ENCODE data around the gene PPP1R1B. TPM values are rescaled to one million over a fixed set of nuclear protein-coding genes. Genes with fewer than 3 reads are reported as not detected.

The PPP1R1B gene
- total RNA-seq, 1 experiment from 2014 or later: 8.3 TPM

- CTCF ChIA-PET: interaction anchor here (0.6 to 76.7 kb wide), 3 partner anchors 20 to 134 kb away, joined by 3 to 42089 read pairs (median 3); partner anchors contain the start of genes ERBB2, GRB7, MIEN1 and PGAP3
- peaks cover 15% of the 10 kb centered on the region for H3K36me3 Mint-ChIP-seq (ENCODE audit: insufficient read depth, unreplicated experiment)
- intact Hi-C loops (cut with micrococcal nuclease; ENCODE audit: unreplicated experiment): no loop called here
- no TSS peak for BruUV-seq (replicated peaks)
- H3K9me3 Mint-ChIP-seq (ENCODE audit: low read depth, unreplicated experiment): no peaks in the 10 kb centered on the region
- no peak overlapping the region for H3K4me3 Mint-ChIP-seq (ENCODE audit: low read depth, unreplicated experiment)
- peaks cover 16% of the 10 kb centered on the region for H3K4me1 Mint-ChIP-seq (ENCODE audit: low read depth, unreplicated experiment)
- H3K27ac Mint-ChIP-seq (ENCODE audit: unreplicated experiment): no peak overlapping the region
- TF ChIP-seq CTCF (IDR thresholded peaks at IDR 0.05; ENCODE audit: unreplicated experiment): no peak
- H3K27me3 Mint-ChIP-seq (ENCODE audit: unreplicated experiment): peaks cover 100% of the 10 kb centered on the region
- peak; percentile 53 for DNase-seq
Observed at GRCh38 chr17:39599004-39599664, 27.6 kb upstream of the PPP1R1B start.

- Mint-ChIP-seq H3K27ac (ENCODE audit: unreplicated experiment) (no peak overlapping the region), H3K36me3 (ENCODE audit: insufficient read depth, unreplicated experiment) (peaks cover 17% of the 10 kb centered on the region), H3K4me1 (ENCODE audit: low read depth, unreplicated experiment) (peaks cover 17% of the 10 kb centered on the region), H3K4me3 (ENCODE audit: low read depth, unreplicated experiment) (no peak overlapping the region), H3K9me3 (ENCODE audit: low read depth, unreplicated experiment) (no peaks in the 10 kb centered on the region), H3K27me3 (ENCODE audit: unreplicated experiment) (peaks cover 100% of the 10 kb centered on the region)
- no TSS peak for BruUV-seq (replicated peaks)
- intact Hi-C loops (cut with micrococcal nuclease; ENCODE audit: unreplicated experiment): no loop called here
- CTCF ChIA-PET: interaction anchor here (0.6 to 76.7 kb wide), 6 partner anchors 17 to 721 kb away, joined by 3 to 42089 read pairs (median 4); partner anchors contain the start of genes ERBB2, GRB7, MIEN1 and PGAP3
- no peak for TF ChIP-seq CTCF (IDR thresholded peaks at IDR 0.05; ENCODE audit: unreplicated experiment)
- DNase-seq: no peak
Observed at GRCh38 chr17:39599665-39600231, 27.0 kb upstream of the PPP1R1B start.

- no peak overlapping the region for H3K27ac Mint-ChIP-seq (ENCODE audit: unreplicated experiment)
- no peak overlapping the region for H3K4me3 Mint-ChIP-seq (ENCODE audit: low read depth, unreplicated experiment)
- no TSS peak for BruUV-seq (replicated peaks)
- no peak for TF ChIP-seq CTCF (IDR thresholded peaks at IDR 0.05; ENCODE audit: unreplicated experiment)
- no peaks in the 10 kb centered on the region for H3K9me3 Mint-ChIP-seq (ENCODE audit: low read depth, unreplicated experiment)
- intact Hi-C loops (cut with micrococcal nuclease; ENCODE audit: unreplicated experiment): no loop called here
- peaks cover 24% of the 10 kb centered on the region for H3K36me3 Mint-ChIP-seq (ENCODE audit: insufficient read depth, unreplicated experiment)
- CTCF ChIA-PET: interaction anchor here (0.5 to 76.7 kb wide), 7 partner anchors 14 to 1150 kb away, joined by 3 to 42089 read pairs (median 3); partner anchors contain the start of genes ERBB2, GRB7, MIEN1 and PGAP3
- no peak for DNase-seq
- peaks cover 100% of the 10 kb centered on the region for H3K27me3 Mint-ChIP-seq (ENCODE audit: unreplicated experiment)
- H3K4me1 Mint-ChIP-seq (ENCODE audit: low read depth, unreplicated experiment): peaks cover 24% of the 10 kb centered on the region
Observed at GRCh38 chr17:39600288-39600996, 26.3 kb upstream of the PPP1R1B start.

GRCh38 chr17:39600997-39601597 is 25.7 kb upstream of the PPP1R1B start:
- Mint-ChIP-seq H3K27me3 (ENCODE audit: unreplicated experiment) (peaks cover 100% of the 10 kb centered on the region), H3K27ac (ENCODE audit: unreplicated experiment) (no peak overlapping the region), H3K9me3 (ENCODE audit: low read depth, unreplicated experiment) (no peaks in the 10 kb centered on the region), H3K4me3 (ENCODE audit: low read depth, unreplicated experiment) (no peak overlapping the region), H3K4me1 (ENCODE audit: low read depth, unreplicated experiment) (peaks cover 31% of the 10 kb centered on the region), H3K36me3 (ENCODE audit: insufficient read depth, unreplicated experiment) (peaks cover 22% of the 10 kb centered on the region)
- intact Hi-C loops (cut with micrococcal nuclease; ENCODE audit: unreplicated experiment): no loop called here
- BruUV-seq (replicated peaks): no TSS peak
- DNase-seq: no peak
- CTCF ChIA-PET: interaction anchor here (0.9 to 76.7 kb wide), 5 partner anchors 15 to 89 kb away, joined by 3 to 42089 read pairs (median 6); partner anchors contain the start of genes ERBB2, GRB7, MIEN1 and PGAP3
- TF ChIP-seq CTCF (IDR thresholded peaks at IDR 0.05; ENCODE audit: unreplicated experiment): no peak
